GM12891 (cell line): ENCODE measurements around the gene ASPA.

Experiments used
- POLR2A ChIP-seq: IDR thresholded peaks from 2 replicates; pipeline ENCODE4 v1.6.1; 2011; ENCODE audit warnings: low read depth, low read length, control low read depth
- POLR2AphosphoS5 ChIP-seq: IDR thresholded peaks from 2 replicates; pipeline ENCODE4 v1.6.1; 2011; ENCODE audit warnings: low read depth, low read length, control low read depth
- TAF1 ChIP-seq: IDR thresholded peaks from 2 replicates; pipeline ENCODE4 v1.6.1; 2011; ENCODE audit warnings: low read depth, low read length, control low read depth

DNA sequence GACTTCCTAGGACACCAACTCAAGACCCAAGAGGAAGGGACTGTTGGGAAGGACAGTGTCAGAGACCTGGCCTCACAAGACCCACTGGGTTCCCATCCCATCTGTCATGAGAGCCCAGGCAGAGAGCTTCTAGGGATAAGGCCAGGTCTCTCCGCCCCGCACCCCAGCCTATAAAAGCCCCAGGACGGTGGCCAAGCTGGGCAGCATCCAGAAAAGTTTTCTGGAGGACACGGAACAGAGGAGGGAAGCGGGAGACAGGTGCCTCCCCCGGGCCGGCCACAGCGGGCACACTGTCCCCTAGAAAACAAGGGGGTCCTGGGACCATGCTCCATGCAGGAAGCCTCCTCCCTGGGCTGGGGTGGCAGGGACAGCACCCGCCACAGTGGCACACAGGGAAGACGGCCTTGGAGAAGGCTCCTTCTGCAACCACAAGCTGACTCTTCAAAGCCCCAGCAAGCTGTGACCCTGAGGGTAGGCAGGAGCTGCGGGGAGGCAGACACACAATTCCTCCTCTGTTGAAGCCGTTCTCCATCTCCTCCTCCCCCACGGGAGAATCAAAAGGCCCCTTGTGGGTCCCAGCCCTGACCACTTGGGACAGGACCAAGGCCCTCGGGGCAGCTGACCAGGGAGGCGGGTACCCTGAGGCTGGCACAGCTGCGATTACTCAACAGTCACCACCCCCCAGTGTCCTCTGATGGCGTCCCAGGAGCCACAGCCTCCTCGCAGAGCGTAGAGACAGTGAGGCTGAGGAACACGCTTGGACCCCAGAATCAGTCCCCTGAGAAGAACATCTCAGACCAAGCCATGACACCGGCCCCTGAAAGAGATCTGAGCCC, 55.7 kb downstream of the ASPA start:
- TF ChIP-seq POLR2A (no peak), TAF1 (no peak), POLR2AphosphoS5 (no peak)
